HK-2 (cell line): Measurements from ENCODE around the gene HMG20B.
A peak's percentile ranks its signal among the peaks of the same experiment; 100 is the strongest.

Experiments used
- DNase-seq: peaks from one replicate; pipeline ENCODE4 v3.0.0-alpha.2; 2018; ENCODE audit not compliant: unreplicated experiment

HMG20B gene

GRCh38 chr19:3537101-3537437 is 35.7 kb upstream of the HMG20B start:
- no peak for DNase-seq

- peak; percentile 33 for DNase-seq
Observed at GRCh38 chr19:3537438-3538240, 35.1 kb upstream of the HMG20B start.

- no peak for DNase-seq
Observed at GRCh38 chr19:3538258-3538929, 34.4 kb upstream of the HMG20B start.

- peak; percentile 45 for DNase-seq
Observed at GRCh38 chr19:3538965-3539755, 33.6 kb upstream of the HMG20B start, which contains the start of gene TEKTIP1. Gene TEKTIP1, plus strand, starts transcription at chr19:3539174. Its CDS starts 4 bp downstream, at chr19:3539178.

GRCh38 chr19:3539756-3540118 is 33.0 kb upstream of the HMG20B start:
- DNase-seq = no peak

GRCh38 chr19:3543150-3544057 is 29.3 kb upstream of the HMG20B start:
- DNase-seq = no peak

GRCh38 chr19:3544058-3544376 is 28.7 kb upstream of the HMG20B start:
- no peak for DNase-seq

GRCh38 chr19:3544742-3545668 is 27.7 kb upstream of the HMG20B start:
- DNase-seq = peak; percentile 84

GRCh38 chr19:3545669-3546034 is 27.1 kb upstream of the HMG20B start:
- DNase-seq = no peak

- DNase-seq = no peak
Observed at GRCh38 chr19:3546119-3546518, 26.6 kb upstream of the HMG20B start.

- DNase-seq = peak; percentile 40
Observed at GRCh38 chr19:3547301-3547731, 25.4 kb upstream of the HMG20B start.

GRCh38 chr19:3547767-3548282 is 24.9 kb upstream of the HMG20B start:
- DNase-seq = no peak

- DNase-seq = no peak
Observed at GRCh38 chr19:3548606-3549005, 24.1 kb upstream of the HMG20B start.

GRCh38 chr19:3549816-3550215 is 22.9 kb upstream of the HMG20B start:
- DNase-seq = no peak

GRCh38 chr19:3550947-3551791 is 21.6 kb upstream of the HMG20B start:
- DNase-seq = no peak

GRCh38 chr19:3551792-3552095 is 21.0 kb upstream of the HMG20B start:
- DNase-seq = no peak

- no peak for DNase-seq
Observed at GRCh38 chr19:3554254-3555083, 18.3 kb upstream of the HMG20B start.

- no peak for DNase-seq
Observed at GRCh38 chr19:3555653-3556422, 16.9 kb upstream of the HMG20B start.
